ENCODE data around the gene GZMM. TPM values are rescaled to one million over a fixed set of nuclear protein-coding genes. Genes with fewer than 3 reads are reported as not detected.

Gene GZMM
- total and polyA plus RNA-seq, 2 of the 13 experiments (the other 11 are each of a cell fraction or from before 2014, with no cell fraction given) = 0.07 TPM; not detected in 1

DNA sequence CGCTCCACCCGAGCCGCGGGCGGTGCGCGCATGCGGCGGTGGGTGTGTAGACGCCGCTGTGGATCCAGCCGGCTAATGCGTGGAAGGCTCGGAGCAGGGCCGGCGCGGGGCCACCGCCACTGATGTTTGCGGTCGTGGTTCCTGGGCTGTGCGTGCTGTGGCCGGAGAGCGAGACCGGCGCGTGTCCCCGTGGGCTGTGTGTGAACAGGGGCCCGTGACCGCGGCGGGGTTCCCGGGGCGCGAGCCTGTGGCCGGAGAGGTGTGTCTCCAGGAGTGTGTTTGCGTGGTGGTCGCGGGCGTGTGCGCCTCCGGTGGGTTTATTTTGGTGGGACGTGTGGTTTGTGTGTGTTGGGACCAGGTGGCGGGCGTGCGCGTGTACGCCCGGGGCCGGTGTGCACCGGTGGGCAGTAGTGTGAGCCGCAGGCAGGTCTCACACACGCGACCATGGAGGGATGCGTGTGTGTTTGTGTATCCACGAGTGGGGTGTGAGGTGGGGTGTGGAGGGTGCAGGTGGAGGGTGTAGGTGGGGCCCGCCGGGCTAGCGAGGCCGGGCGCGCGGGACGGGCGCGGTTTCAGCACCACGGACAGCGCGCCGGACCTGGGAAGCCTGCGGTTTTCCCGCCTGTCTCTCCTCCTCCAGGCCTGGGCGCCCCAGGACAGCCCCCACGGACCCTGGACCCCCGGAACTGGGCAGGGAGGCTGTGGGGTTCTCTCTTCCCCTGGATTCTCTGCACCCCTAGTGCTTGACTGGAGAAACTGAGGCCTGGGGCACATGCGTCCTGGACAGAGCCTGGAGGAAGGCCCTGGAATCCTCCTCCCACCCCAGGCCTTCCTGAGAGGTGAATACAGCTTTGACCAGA is 47.5 kb downstream of the GZMM start (continued):
- TF ChIP-seq, protein P1, sequence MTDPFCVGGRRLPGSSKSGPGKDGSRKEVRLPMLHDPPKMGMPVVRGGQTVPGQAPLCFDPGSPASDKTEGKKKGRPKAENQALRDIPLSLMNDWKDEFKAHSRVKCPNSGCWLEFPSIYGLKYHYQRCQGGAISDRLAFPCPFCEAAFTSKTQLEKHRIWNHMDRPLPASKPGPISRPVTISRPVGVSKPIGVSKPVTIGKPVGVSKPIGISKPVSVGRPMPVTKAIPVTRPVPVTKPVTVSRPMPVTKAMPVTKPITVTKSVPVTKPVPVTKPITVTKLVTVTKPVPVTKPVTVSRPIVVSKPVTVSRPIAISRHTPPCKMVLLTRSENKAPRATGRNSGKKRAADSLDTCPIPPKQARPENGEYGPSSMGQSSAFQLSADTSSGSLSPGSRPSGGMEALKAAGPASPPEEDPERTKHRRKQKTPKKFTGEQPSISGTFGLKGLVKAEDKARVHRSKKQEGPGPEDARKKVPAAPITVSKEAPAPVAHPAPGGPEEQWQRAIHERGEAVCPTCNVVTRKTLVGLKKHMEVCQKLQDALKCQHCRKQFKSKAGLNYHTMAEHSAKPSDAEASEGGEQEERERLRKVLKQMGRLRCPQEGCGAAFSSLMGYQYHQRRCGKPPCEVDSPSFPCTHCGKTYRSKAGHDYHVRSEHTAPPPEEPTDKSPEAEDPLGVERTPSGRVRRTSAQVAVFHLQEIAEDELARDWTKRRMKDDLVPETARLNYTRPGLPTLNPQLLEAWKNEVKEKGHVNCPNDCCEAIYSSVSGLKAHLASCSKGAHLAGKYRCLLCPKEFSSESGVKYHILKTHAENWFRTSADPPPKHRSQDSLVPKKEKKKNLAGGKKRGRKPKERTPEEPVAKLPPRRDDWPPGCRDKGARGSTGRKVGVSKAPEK (CRISPR knock-in tag; IDR thresholded peaks at IDR 0.05; ENCODE audit: borderline replicate concordance) = no peak
- TF ChIP-seq EED (CRISPR knock-in tag; IDR thresholded peaks at IDR 0.05) (no peak), PITX1 (CRISPR knock-in tag; IDR thresholded peaks at IDR 0.05) (peak; percentile 42; the same call in 1 of the 2 replicates), ZNF10 (CRISPR knock-in tag; IDR thresholded peaks at IDR 0.05; ENCODE audit: borderline replicate concordance, low read depth) (no peak), POLR2G (IDR thresholded peaks at IDR 0.05; ENCODE audit: low read depth, low read length) (no peak), ZNF556 (CRISPR knock-in tag; IDR thresholded peaks at IDR 0.05; ENCODE audit: borderline replicate concordance) (no peak), YY1 (IDR thresholded peaks at IDR 0.05; ENCODE audit: insufficient read depth, insufficient replicate concordance, low read depth, low read length) (no peak)
- TF ChIP-seq, protein P2, sequence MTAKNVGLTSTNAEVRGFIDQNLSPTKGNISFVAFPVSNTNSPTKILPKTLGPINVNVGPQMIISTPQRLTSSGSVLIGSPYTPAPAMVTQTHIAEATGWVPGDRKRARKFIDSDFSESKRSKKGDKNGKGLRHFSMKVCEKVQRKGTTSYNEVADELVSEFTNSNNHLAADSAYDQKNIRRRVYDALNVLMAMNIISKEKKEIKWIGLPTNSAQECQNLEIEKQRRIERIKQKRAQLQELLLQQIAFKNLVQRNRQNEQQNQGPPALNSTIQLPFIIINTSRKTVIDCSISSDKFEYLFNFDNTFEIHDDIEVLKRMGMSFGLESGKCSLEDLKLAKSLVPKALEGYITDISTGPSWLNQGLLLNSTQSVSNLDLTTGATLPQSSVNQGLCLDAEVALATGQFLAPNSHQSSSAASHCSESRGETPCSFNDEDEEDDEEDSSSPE (CRISPR knock-in tag; IDR thresholded peaks at IDR 0.05) = peak; percentile 67; the same call in 1 of the 2 replicates
- TF ChIP-seq, protein P3, sequence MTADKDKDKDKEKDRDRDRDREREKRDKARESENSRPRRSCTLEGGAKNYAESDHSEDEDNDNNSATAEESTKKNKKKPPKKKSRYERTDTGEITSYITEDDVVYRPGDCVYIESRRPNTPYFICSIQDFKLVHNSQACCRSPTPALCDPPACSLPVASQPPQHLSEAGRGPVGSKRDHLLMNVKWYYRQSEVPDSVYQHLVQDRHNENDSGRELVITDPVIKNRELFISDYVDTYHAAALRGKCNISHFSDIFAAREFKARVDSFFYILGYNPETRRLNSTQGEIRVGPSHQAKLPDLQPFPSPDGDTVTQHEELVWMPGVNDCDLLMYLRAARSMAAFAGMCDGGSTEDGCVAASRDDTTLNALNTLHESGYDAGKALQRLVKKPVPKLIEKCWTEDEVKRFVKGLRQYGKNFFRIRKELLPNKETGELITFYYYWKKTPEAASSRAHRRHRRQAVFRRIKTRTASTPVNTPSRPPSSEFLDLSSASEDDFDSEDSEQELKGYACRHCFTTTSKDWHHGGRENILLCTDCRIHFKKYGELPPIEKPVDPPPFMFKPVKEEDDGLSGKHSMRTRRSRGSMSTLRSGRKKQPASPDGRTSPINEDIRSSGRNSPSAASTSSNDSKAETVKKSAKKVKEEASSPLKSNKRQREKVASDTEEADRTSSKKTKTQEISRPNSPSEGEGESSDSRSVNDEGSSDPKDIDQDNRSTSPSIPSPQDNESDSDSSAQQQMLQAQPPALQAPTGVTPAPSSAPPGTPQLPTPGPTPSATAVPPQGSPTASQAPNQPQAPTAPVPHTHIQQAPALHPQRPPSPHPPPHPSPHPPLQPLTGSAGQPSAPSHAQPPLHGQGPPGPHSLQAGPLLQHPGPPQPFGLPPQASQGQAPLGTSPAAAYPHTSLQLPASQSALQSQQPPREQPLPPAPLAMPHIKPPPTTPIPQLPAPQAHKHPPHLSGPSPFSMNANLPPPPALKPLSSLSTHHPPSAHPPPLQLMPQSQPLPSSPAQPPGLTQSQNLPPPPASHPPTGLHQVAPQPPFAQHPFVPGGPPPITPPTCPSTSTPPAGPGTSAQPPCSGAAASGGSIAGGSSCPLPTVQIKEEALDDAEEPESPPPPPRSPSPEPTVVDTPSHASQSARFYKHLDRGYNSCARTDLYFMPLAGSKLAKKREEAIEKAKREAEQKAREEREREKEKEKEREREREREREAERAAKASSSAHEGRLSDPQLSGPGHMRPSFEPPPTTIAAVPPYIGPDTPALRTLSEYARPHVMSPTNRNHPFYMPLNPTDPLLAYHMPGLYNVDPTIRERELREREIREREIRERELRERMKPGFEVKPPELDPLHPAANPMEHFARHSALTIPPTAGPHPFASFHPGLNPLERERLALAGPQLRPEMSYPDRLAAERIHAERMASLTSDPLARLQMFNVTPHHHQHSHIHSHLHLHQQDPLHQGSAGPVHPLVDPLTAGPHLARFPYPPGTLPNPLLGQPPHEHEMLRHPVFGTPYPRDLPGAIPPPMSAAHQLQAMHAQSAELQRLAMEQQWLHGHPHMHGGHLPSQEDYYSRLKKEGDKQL (CRISPR knock-in tag; IDR thresholded peaks at IDR 0.05; ENCODE audit: low read depth) = no peak
- TF ChIP-seq, protein P4, sequence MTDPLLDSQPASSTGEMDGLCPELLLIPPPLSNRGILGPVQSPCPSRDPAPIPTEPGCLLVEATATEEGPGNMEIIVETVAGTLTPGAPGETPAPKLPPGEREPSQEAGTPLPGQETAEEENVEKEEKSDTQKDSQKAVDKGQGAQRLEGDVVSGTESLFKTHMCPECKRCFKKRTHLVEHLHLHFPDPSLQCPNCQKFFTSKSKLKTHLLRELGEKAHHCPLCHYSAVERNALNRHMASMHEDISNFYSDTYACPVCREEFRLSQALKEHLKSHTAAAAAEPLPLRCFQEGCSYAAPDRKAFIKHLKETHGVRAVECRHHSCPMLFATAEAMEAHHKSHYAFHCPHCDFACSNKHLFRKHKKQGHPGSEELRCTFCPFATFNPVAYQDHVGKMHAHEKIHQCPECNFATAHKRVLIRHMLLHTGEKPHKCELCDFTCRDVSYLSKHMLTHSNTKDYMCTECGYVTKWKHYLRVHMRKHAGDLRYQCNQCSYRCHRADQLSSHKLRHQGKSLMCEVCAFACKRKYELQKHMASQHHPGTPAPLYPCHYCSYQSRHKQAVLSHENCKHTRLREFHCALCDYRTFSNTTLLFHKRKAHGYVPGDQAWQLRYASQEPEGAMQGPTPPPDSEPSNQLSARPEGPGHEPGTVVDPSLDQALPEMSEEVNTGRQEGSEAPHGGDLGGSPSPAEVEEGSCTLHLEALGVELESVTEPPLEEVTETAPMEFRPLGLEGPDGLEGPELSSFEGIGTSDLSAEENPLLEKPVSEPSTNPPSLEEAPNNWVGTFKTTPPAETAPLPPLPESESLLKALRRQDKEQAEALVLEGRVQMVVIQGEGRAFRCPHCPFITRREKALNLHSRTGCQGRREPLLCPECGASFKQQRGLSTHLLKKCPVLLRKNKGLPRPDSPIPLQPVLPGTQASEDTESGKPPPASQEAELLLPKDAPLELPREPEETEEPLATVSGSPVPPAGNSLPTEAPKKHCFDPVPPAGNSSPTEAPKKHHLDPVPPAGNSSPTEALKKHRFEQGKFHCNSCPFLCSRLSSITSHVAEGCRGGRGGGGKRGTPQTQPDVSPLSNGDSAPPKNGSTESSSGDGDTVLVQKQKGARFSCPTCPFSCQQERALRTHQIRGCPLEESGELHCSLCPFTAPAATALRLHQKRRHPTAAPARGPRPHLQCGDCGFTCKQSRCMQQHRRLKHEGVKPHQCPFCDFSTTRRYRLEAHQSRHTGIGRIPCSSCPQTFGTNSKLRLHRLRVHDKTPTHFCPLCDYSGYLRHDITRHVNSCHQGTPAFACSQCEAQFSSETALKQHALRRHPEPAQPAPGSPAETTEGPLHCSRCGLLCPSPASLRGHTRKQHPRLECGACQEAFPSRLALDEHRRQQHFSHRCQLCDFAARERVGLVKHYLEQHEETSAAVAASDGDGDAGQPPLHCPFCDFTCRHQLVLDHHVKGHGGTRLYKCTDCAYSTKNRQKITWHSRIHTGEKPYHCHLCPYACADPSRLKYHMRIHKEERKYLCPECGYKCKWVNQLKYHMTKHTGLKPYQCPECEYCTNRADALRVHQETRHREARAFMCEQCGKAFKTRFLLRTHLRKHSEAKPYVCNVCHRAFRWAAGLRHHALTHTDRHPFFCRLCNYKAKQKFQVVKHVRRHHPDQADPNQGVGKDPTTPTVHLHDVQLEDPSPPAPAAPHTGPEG (CRISPR knock-in tag; IDR thresholded peaks at IDR 0.05) = 0 out of 2 replicates have a peak, but pooled peaks have one; percentile 57

Data from HepG2 (cell line).